Naive thymus-derived CD8-positive, alpha-beta T cell (primary cell): ENCODE measurements around the gene CACNA2D3. TPM values are rescaled to one million over a fixed set of nuclear protein-coding genes. Genes with fewer than 3 reads are reported as not detected.

ENCODE experiments used
- ATAC-seq, 2 donors: fragments of 150-1000 bp; cut with Tn5 transposase in 1 of 2; sonication (Bioruptor Pico), chemical (Tn5 transposase) in 1 of 2; 1 replicate in 1 of 2; 2 replicates in 1 of 2; pipeline ENCODE4 v1.10.0; 2021; ENCODE audit warnings: mild to moderate bottlenecking in 2 of 2, moderate library complexity in 2 of 2
- POLR2A ChIA-PET: fragments of 350-600 bp; sonication (Branson Sonifier 250); formaldehyde crosslinking; loops from one replicate; lab custom pipeline; 2021; ENCODE audit warnings: antibody characterized with exemption; lab: Charles Lee
- DNase-seq, 10 donors: peaks; one replicate each; pipeline versions ENCODE4 v3.0.0 to v3.0.0-alpha.2; 2020 to 2022
- H3K27ac Mint-ChIP-seq, 10 donors: one replicate each; pipeline ENCODE4 v1.8.0; 2020 to 2022; ENCODE audit warnings: mild to moderate bottlenecking in 10 of 10, mixed read lengths in 10 of 10, moderate library complexity in 4 of 10, inconsistent platforms in 1 of 10
- H3K27me3 Mint-ChIP-seq, 5 donors: one replicate each; pipeline ENCODE4 v1.8.0; 2021 to 2022; ENCODE audit warnings: mixed read lengths in 5 of 5
- H3K36me3 Mint-ChIP-seq, 3 donors: one replicate each; pipeline ENCODE4 v1.8.0; 2020 to 2022; ENCODE audit warnings: mixed read lengths in 3 of 3, mild to moderate bottlenecking in 2 of 3, inconsistent platforms in 1 of 3
- H3K4me1 Mint-ChIP-seq, 4 donors: one replicate each; pipeline ENCODE4 v1.8.0; 2021 to 2022; ENCODE audit warnings: mixed read lengths in 4 of 4
- H3K4me3 Mint-ChIP-seq, 10 donors: one replicate each; pipeline ENCODE4 v1.8.0; 2020 to 2022; ENCODE audit warnings: mild to moderate bottlenecking in 10 of 10, mixed read lengths in 10 of 10, moderate library complexity in 6 of 10, inconsistent platforms in 1 of 10
- H3K9me3 Mint-ChIP-seq, 9 donors: one replicate each; pipeline ENCODE4 v1.8.0; 2020 to 2022; ENCODE audit warnings: mixed read lengths in 9 of 9, mild to moderate bottlenecking in 3 of 9, inconsistent platforms in 1 of 9, moderate library complexity in 1 of 9
- polyA plus RNA-seq, 3 donors: library from polyadenylated mRNA; unstranded; fragments of 300-500 nt; fragmentation: Illumina TruSeq; gene quantifications; one replicate each; pipeline ENCODE4 v1.2.3, GENCODE V29; 2021
- total RNA-seq, 8 experiments: library from RNA in 2 of 8; stranded (reverse) in 2 of 8; gene quantifications; one replicate each; pipeline ENCODE4 v1.2.3 and lab custom pipeline; 2021 to 2026

CACNA2D3 gene
- total and polyA plus RNA-seq, 5 experiments from 2014 or later = not detected

- no peak for DNase-seq
- no peaks in the 10 kb centered on the region for H3K36me3 Mint-ChIP-seq
- peak overlapping the region in 1 of 10 donors; percentile 23 for H3K4me3 Mint-ChIP-seq
- H3K9me3 Mint-ChIP-seq = peaks cover 2 to 27% (median 8%) of the 10 kb centered on the region in 9 donors
- H3K27ac Mint-ChIP-seq = no peak overlapping the region
- H3K27me3 Mint-ChIP-seq = peaks cover 0 to 19% (median 4%) of the 10 kb centered on the region in 5 donors
- ATAC-seq = no peak
- no peaks in the 10 kb centered on the region for H3K4me1 Mint-ChIP-seq
- POLR2A ChIA-PET = no interaction called here
These were observed 458.1 kb downstream of the CACNA2D3 start for GRCh38 chr3:54580453-54580852.

- Mint-ChIP-seq H3K9me3 (peaks cover 2 to 27% (median 7%) of the 10 kb centered on the region in 9 donors), H3K4me3 (no peak overlapping the region), H3K27me3 (peaks cover 0 to 17% (median 0%) of the 10 kb centered on the region in 5 donors), H3K36me3 (no peaks in the 10 kb centered on the region), H3K27ac (no peak overlapping the region), H3K4me1 (no peaks in the 10 kb centered on the region)
- POLR2A ChIA-PET = no interaction called here
- ATAC-seq (no peak), DNase-seq (no peak)
These were observed 460.1 kb downstream of the CACNA2D3 start for GRCh38 chr3:54582424-54582823.

- H3K9me3 Mint-ChIP-seq = peaks cover 0 to 2% (median 0%) of the 10 kb centered on the region in 9 donors
- peaks cover 0 to 5% (median 1%) of the 10 kb centered on the region in 5 donors for H3K27me3 Mint-ChIP-seq
- POLR2A ChIA-PET = no interaction called here
- ATAC-seq (no peak), DNase-seq (no peak)
- no peaks in the 10 kb centered on the region for H3K4me1 Mint-ChIP-seq
- H3K27ac Mint-ChIP-seq = no peak overlapping the region
- no peak overlapping the region for H3K4me3 Mint-ChIP-seq
- no peaks in the 10 kb centered on the region for H3K36me3 Mint-ChIP-seq
These were observed 468.8 kb downstream of the CACNA2D3 start for GRCh38 chr3:54591157-54591556.

GRCh38 chr3:54593653-54594052 is 471.3 kb downstream of the CACNA2D3 start:
- no peak for ATAC-seq
- Mint-ChIP-seq H3K36me3 (no peaks in the 10 kb centered on the region), H3K4me3 (no peak overlapping the region), H3K9me3 (peaks cover 0 to 11% (median 0%) of the 10 kb centered on the region in 9 donors), H3K27ac (no peak overlapping the region), H3K4me1 (no peaks in the 10 kb centered on the region), H3K27me3 (peaks cover 0 to 18% (median 6%) of the 10 kb centered on the region in 5 donors)
- POLR2A ChIA-PET = no interaction called here
- DNase-seq = no peak

GRCh38 chr3:54596087-54596486 is 473.7 kb downstream of the CACNA2D3 start:
- Mint-ChIP-seq H3K36me3 (no peaks in the 10 kb centered on the region), H3K27ac (no peak overlapping the region), H3K27me3 (peaks cover 0 to 18% (median 6%) of the 10 kb centered on the region in 5 donors), H3K4me1 (no peaks in the 10 kb centered on the region), H3K4me3 (no peak overlapping the region), H3K9me3 (peaks cover 0 to 11% (median 0%) of the 10 kb centered on the region in 9 donors)
- POLR2A ChIA-PET = no interaction called here
- DNase-seq (no peak), ATAC-seq (no peak)

- Mint-ChIP-seq H3K27me3 (peaks cover 0 to 24% (median 6%) of the 10 kb centered on the region in 5 donors), H3K4me1 (no peaks in the 10 kb centered on the region), H3K36me3 (no peaks in the 10 kb centered on the region), H3K9me3 (peaks cover 0 to 11% (median 0%) of the 10 kb centered on the region in 9 donors), H3K4me3 (no peak overlapping the region), H3K27ac (no peak overlapping the region)
- no peak for ATAC-seq
- POLR2A ChIA-PET = no interaction called here
- DNase-seq = no peak
These were observed 477.4 kb downstream of the CACNA2D3 start for GRCh38 chr3:54599716-54600115.

- Mint-ChIP-seq H3K4me1 (no peaks in the 10 kb centered on the region), H3K27ac (no peak overlapping the region), H3K9me3 (peaks cover 0 to 11% (median 0%) of the 10 kb centered on the region in 9 donors), H3K4me3 (no peak overlapping the region), H3K27me3 (peaks cover 0 to 20% (median 6%) of the 10 kb centered on the region in 5 donors), H3K36me3 (no peaks in the 10 kb centered on the region)
- no peak for DNase-seq
- POLR2A ChIA-PET = no interaction called here
- no peak for ATAC-seq
These were observed 478.3 kb downstream of the CACNA2D3 start for GRCh38 chr3:54600441-54601204.

- H3K4me1 Mint-ChIP-seq = no peaks in the 10 kb centered on the region
- H3K27me3 Mint-ChIP-seq = peaks cover 0 to 12% (median 5%) of the 10 kb centered on the region in 5 donors
- ATAC-seq = no peak
- no peak for DNase-seq
- POLR2A ChIA-PET = no interaction called here
- H3K4me3 Mint-ChIP-seq = no peak overlapping the region
- H3K27ac Mint-ChIP-seq = no peak overlapping the region
- H3K36me3 Mint-ChIP-seq = no peaks in the 10 kb centered on the region
- H3K9me3 Mint-ChIP-seq = peaks cover 0 to 20% (median 4%) of the 10 kb centered on the region in 9 donors
These were observed 482.1 kb downstream of the CACNA2D3 start for GRCh38 chr3:54604495-54604894.

GRCh38 chr3:54608041-54608440 is 485.7 kb downstream of the CACNA2D3 start:
- Mint-ChIP-seq H3K4me3 (no peak overlapping the region), H3K27me3 (peaks cover 0 to 12% (median 4%) of the 10 kb centered on the region in 5 donors), H3K9me3 (peaks cover 0 to 20% (median 4%) of the 10 kb centered on the region in 9 donors), H3K36me3 (no peaks in the 10 kb centered on the region), H3K27ac (no peak overlapping the region), H3K4me1 (no peaks in the 10 kb centered on the region)
- POLR2A ChIA-PET = no interaction called here
- no peak for DNase-seq
- no peak for ATAC-seq

GRCh38 chr3:54619053-54619452 is 496.7 kb downstream of the CACNA2D3 start:
- Mint-ChIP-seq H3K27ac (no peak overlapping the region), H3K4me1 (no peaks in the 10 kb centered on the region), H3K36me3 (no peaks in the 10 kb centered on the region), H3K4me3 (no peak overlapping the region), H3K27me3 (peaks cover 0 to 12% (median 0%) of the 10 kb centered on the region in 5 donors), H3K9me3 (peaks cover 0 to 11% (median 1%) of the 10 kb centered on the region in 9 donors)
- POLR2A ChIA-PET = no interaction called here
- ATAC-seq (no peak), DNase-seq (no peak)

GRCh38 chr3:54619531-54619930 is 497.2 kb downstream of the CACNA2D3 start:
- ATAC-seq = no peak
- no peaks in the 10 kb centered on the region for H3K36me3 Mint-ChIP-seq

GRCh38 chr3:54621184-54621583 is 498.8 kb downstream of the CACNA2D3 start:
- H3K27me3 Mint-ChIP-seq = peaks cover 0 to 12% (median 0%) of the 10 kb centered on the region in 5 donors
- DNase-seq (no peak), ATAC-seq (no peak)
- H3K4me1 Mint-ChIP-seq = no peaks in the 10 kb centered on the region
- POLR2A ChIA-PET = no interaction called here
- peaks cover 0 to 5% (median 0%) of the 10 kb centered on the region in 9 donors for H3K9me3 Mint-ChIP-seq
- H3K36me3 Mint-ChIP-seq = no peaks in the 10 kb centered on the region
- H3K27ac Mint-ChIP-seq = peak overlapping the region in 1 of 10 donors; percentile 29
- no peak overlapping the region for H3K4me3 Mint-ChIP-seq

More at GRCh38 chr3:54619531-54619930, 497.2 kb downstream of the CACNA2D3 start:
- no peak overlapping the region for H3K27ac Mint-ChIP-seq
- DNase-seq = no peak
- H3K4me1 Mint-ChIP-seq = no peaks in the 10 kb centered on the region
- POLR2A ChIA-PET = no interaction called here
- no peak overlapping the region for H3K4me3 Mint-ChIP-seq
- H3K9me3 Mint-ChIP-seq = peaks cover 0 to 11% (median 1%) of the 10 kb centered on the region in 9 donors
- peaks cover 0 to 12% (median 0%) of the 10 kb centered on the region in 5 donors for H3K27me3 Mint-ChIP-seq

- Mint-ChIP-seq H3K4me3 (no peak overlapping the region), H3K27me3 (peaks cover 0 to 12% (median 0%) of the 10 kb centered on the region in 5 donors), H3K9me3 (peaks cover 0 to 11% (median 2%) of the 10 kb centered on the region in 9 donors), H3K36me3 (no peaks in the 10 kb centered on the region), H3K27ac (no peak overlapping the region), H3K4me1 (no peaks in the 10 kb centered on the region)
- ATAC-seq = no peak
- no peak for DNase-seq
- POLR2A ChIA-PET = no interaction called here
These were observed 500.3 kb downstream of the CACNA2D3 start for GRCh38 chr3:54622678-54623077.
